Hepatocyte (in vitro differentiated cells): ENCODE measurements around the gene HTRA1.

Source experiments
- EZH2 ChIP-seq: fragments of 200-600 bp; sonication (generic); IDR thresholded peaks from 2 replicates; pipeline ENCODE4 v1.6.1; 2016; ENCODE audit warnings: antibody characterized with exemption, mild to moderate bottlenecking, borderline replicate concordance
- TF ChIP-seq, protein P1 (sequence below): fragments of 200-600 bp; sonication (generic); IDR thresholded peaks from 2 replicates; pipeline ENCODE4 v1.5.1; 2016; ENCODE audit warnings: antibody characterized with exemption, mild to moderate bottlenecking; ENCODE audit not compliant: poor library complexity

DNA sequence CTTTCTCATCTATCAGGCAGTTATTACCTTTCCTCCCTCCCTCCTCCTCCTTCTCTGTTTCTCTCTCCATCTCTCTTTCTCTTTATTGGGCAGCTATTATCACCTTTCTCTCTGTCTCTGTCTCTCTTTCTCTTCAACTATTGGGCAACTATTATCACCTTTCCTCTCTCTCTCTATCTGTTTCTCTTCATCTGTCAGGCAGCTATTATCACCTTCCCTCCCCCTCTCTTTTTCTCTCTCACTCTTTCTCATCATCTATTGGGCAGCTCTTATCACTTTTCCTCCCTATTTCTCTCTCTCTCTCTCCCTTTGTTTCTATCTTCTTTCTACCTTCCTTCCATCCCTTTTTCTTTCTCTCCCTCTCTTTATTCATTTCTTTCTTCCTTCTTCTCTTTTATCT lies 100.4 kb downstream of the HTRA1 start:
- TF ChIP-seq, protein P1, sequence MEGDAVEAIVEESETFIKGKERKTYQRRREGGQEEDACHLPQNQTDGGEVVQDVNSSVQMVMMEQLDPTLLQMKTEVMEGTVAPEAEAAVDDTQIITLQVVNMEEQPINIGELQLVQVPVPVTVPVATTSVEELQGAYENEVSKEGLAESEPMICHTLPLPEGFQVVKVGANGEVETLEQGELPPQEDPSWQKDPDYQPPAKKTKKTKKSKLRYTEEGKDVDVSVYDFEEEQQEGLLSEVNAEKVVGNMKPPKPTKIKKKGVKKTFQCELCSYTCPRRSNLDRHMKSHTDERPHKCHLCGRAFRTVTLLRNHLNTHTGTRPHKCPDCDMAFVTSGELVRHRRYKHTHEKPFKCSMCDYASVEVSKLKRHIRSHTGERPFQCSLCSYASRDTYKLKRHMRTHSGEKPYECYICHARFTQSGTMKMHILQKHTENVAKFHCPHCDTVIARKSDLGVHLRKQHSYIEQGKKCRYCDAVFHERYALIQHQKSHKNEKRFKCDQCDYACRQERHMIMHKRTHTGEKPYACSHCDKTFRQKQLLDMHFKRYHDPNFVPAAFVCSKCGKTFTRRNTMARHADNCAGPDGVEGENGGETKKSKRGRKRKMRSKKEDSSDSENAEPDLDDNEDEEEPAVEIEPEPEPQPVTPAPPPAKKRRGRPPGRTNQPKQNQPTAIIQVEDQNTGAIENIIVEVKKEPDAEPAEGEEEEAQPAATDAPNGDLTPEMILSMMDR, result no peak
- no peak for TF ChIP-seq EZH2
